ENCODE results near the gene CTRL.

GRCh38 chr16:67902831-67903230 lies 28.8 kb downstream of the CTRL start:
- no peak for TF ChIP-seq CTCF (IDR thresholded peaks at IDR 0.05)
- TF ChIP-seq POLR2A (IDR thresholded peaks at IDR 0.05) = no peak
- TF ChIP-seq POLR2AphosphoS5 (IDR thresholded peaks at IDR 0.05) = no peak
- TF ChIP-seq EP300 (IDR thresholded peaks at IDR 0.05) = no peak
